Measurements from ENCODE around the gene SIKE1.

GRCh38 chr1:114723915-114724314, 56.6 kb downstream of the SIKE1 start:
- TF ChIP-seq POLR2AphosphoS5 (IDR thresholded peaks at IDR 0.05; ENCODE audit: borderline replicate concordance, low read depth, low read length) (no peak), EZH2 (IDR thresholded peaks at IDR 0.05) (no peak), FOXP2 (optimal IDR thresholded peaks at IDR 0.05; ENCODE audit: control extremely low read depth, extremely low read length, insufficient read depth) (no peak)
